ENCODE data around the gene PHACTR3. TPM values are rescaled to one million over a fixed set of nuclear protein-coding genes. Genes with fewer than 3 reads are reported as not detected.
"Not testable (repeated sequence)": the region's sequence is repeated elsewhere in the genome, so short reads cannot be mapped to it uniquely, and the experiment has no call there.

The PHACTR3 gene
- 29.3 and 31.8 TPM in 2 replicates for polyA plus RNA-seq (2014; cell fraction: cytosol; rRNA removed)
- 21.9 and 24.6 TPM in 2 replicates for polyA plus RNA-seq (2014; cell fraction: nucleus; rRNA removed)

DNA sequence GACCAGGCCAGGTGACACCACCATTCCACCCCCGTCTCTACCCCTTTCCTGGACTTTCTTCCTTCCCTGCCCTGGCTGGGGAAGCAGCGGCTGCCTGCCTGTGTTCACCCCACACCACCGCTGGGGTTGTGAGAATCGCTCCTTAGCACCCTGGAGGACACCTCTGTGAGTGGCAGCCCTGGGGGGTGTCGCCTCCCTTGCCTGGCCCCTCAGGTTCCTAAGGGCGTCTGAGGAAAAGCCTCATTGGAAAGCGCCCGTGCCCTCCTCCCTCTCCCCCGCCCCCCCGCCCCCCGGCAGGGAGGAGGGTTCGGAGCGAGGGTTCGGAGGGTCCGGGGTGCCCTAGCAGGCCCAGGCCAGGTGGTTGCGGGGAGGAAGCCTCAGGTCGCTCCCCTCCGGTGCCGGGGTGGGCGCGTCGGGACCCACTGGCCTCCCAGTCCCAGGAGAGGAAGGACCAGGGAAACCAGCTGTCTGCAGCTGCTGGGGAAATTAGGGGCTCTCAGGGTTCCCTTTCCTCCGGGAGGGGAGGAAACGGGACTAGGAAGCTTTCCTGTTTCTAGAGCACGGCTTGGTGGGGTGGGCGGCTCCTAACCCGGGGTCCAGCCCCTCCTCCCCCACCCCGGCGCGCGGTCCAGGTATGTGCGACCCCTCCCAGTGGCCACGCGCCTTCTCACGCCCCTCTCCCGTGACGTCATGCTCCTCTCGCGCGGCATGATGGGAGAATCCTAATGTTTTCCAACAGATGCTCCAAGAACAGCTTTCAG is at the start of gene PHACTR3:
Gene PHACTR3, plus strand, starts transcription at position 760 of the 761 bp plus-strand sequence. CDS start 475 bp downstream, outside the sequence.
- peak; percentile 92 for DNase-seq (ENCODE audit: low spot score)

DNA sequence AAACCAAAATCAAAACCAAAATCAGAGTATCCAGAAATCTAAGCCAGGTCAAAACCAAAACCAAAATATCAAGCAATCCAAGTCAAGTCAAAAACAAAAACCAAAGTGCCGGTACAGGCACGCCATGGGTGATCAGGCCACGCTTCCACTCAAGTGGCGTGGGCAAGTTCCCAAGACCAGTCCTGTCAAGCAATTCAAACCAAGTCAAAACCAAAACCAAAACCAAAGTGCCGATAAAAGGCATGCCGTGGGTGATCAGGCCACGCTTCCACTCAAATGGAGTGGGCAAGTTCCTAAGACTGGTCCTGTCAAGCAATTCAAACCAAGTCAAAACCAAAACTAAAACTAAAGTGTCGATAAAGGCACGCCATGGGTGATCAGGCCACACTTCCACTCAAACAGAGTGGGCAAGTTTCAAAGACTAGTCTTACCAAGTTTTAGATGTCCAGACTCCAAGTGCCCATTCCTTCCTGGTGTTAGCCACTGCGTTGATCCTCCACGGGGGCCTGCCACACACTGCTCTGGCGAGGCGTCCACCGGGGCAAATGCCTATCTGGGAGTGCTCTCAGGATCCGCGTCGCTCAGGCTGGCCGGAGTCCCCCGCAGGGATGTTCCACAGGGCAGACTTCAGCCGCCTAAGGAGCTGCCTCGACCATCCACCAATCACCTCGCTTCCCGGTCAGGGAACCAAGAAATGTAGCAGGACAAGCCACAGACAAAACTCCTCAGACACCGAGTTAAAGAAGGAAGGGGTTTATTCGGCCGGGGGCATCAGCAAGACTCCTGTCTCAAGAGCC is 46.4 kb upstream of the PHACTR3 start:
- not testable (repeated sequence) for DNase-seq (ENCODE audit: low spot score)

DNA sequence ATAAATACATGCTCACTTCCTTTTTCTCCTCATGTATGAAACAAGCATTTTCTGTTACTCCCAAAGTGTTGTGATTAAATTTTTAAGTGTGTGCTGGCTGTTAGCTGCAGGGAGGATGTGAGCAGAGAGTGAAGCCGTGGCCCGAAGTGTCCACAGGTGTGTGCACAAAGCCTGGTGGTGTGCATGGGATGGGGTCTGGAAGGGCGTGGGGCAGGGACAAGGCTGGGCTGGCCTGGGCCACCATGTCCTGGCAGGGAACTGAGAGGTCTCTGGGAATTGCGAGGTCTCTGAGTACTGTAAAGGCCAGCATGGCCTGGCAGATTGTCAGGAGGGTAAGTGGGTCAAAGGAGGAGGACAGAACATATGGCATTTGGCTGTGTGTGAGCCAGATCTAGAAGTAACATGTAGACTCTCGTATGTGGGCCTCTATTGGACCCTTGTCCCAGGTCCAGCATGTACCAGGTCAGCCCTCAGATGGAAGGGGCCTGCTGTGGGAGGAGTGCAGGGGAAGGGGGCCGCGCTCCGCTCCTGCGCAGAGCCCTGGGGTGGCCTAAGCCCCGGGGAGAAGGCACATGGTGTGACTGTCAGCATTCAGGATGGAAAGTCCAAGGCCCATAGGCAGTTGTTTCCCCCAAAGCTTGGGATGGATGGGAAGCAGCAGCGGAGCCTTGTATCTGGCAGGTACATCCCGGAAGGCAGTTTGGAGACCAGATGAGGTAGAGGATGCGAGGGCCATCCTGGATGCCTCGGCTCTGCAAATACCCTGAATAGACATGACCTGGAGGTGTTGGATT is 45.1 kb upstream of the PHACTR3 start:
- DNase-seq (ENCODE audit: low spot score): no peak

DNA sequence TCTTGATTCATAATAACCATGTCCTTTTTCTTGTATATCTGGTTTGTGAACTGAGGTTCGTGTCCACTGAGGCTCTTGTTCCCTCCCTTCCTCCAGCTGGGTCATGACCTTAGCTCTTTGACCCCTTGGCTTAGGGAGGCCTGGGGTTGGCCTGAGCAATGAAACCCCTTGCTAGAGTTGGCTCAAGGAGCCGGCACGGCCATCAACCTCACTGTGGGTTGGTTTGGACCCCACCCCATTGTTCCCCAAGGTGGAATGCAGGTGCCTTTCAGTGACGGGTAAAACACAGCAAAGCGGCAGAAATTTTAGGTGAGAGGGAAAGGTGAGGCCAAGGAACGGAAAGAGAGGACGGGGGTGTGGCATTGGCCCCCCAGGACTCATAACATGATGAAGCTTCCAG is 44.5 kb upstream of the PHACTR3 start:
- no peak for DNase-seq (ENCODE audit: low spot score)

DNA sequence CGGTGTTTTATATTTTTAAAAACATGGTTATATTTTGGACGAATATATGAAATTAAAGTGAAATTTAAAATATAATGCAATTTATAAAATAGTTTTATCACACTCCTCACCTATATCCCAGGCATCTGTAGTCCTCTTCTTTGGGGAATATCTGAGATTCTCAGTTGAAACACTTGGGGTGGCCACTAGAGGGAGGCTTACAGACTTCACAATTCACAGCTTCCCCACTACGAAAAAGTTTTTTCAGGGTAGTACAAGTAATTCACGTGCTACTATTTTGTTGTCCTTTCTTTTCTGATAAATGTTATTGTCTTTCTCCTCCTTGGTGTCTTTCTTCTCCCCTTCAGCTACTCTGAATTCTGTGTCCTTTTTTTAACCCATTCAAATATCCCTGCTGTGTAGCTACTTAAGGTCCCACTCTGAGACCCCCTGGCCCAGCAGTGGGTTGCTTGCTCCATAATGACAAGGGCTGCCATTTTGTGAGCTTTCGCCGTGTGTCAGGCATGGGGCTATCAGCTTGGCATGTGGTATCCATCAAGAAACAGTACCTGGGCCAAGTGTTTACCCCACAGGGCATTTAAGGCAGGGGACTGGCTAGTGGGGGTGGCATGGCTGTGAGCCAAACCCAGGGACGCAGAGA is 43.6 kb upstream of the PHACTR3 start:
- no peak for DNase-seq (ENCODE audit: low spot score)

DNA sequence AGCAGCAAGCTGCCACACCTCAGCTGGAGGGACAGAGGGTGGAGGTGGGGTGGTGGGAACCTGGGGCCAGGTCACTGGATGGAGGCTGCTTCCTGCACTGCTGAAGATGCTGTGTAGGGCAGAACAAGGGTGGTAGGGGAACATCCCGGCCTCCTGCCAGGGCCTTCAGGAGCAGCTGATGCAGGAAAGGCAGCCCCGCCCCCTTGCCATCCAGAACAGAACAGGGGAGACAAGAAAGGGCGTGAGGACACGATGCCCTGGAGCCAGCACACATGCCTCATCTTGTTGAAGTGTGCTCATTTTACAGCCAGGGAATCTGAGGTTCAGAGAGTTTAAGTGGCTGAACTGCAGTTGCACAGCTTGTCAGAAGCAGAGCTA is 43.1 kb upstream of the PHACTR3 start:
- DNase-seq (ENCODE audit: low spot score): no peak

DNA sequence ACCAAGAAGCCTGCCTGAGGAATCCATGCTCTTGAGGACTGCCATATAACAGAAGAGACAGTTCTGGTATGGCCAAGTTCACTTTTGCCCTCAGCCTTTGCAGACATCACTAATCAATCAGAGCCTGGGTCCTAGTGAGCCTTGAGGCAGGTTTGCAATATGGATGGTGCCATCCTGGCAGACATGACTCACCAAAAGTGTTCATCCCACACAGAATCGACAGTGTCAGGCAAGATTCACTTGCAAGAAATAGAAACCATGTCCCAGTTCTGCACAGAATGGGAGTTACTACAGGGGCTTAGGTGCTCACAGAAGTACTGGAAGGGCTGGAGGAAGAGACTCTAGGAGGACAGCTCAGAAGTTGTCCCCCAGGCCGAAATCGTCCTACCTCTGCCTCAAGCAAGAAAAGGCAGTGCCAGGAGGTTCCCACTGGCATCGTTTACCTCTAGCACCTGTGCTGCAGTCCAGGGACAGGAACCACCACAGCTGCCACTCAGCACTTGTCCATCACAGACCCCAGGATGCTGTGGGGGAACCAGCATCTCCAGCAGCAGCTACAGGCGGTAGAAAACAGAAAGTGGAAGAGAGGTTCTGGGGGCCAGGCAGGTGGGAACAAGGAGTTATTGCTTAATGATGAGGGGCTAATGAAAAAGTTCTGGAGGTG is 42.6 kb upstream of the PHACTR3 start:
- DNase-seq (ENCODE audit: low spot score): no peak

DNA sequence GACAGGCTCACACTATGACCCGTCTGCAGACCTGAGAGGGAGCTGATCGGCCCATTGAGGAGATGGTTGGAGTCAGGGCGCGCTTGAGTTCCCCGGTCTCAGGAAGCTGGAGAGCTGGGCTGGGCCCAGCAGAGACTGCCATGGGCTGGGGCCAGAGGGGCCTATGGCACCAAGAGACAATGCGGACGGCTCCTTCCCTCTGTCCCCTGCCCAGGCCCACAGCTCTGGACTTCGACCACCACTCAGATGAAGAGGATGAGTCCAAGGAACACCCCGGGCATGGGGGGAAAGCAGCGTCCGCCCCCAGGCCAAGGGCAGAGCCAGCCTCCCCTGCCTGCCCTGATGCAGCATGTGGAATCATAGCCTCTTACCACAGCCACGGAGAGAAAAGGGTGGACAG is 40.2 kb upstream of the PHACTR3 start:
- DNase-seq (ENCODE audit: low spot score): no peak

DNA sequence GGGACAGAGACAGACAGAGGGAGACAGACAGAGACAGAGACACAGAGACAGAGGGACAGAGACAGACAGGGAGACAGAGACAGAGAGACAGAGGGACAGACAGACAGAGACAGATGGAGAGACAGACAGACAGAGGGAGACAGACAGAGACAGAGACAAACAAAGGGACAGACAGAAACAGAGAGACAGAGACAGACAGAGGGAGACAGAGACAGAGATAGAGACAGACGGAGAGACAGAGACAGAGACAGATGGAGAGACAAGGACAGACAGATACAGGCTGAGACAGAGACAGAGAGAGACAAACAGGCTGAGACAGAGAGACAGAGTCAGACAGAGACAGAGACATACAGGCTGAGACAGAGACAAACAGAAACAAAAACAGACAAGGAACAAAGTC is 39.4 kb upstream of the PHACTR3 start:
- DNase-seq (ENCODE audit: low spot score): no peak

DNA sequence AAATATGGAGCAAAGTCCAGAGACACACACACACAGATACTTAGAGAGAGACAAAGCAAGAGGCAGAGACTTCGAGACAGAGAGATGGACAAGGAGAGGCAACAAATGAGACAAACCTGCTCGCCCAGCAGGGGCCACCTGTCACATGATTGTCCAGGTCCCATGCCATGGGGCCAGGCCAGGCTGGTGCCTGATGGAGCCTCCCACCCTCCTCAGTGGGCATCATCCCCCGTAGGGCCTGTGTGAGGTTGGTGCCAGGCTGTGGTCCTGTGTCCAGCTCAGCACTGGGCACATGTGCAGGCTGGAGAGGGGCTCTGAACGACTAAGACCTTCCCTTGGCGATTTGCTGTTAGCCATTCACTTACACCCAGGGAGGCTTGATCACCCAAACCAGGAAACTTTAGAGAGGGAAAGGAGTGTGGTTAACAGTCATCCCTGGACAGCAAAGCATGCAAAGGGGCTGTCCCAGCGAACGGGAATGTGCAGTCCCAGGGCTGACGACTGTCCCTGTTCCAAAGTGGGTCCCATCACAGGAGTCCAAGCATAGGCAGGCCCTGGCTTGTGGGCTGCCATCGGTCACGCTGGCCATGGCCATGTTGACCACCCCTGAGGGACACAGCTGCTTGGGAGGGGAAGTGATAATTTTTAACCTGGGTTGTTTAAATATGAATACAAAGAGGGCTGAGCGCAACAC is 38.4 kb upstream of the PHACTR3 start:
- DNase-seq (ENCODE audit: low spot score): no peak

DNA sequence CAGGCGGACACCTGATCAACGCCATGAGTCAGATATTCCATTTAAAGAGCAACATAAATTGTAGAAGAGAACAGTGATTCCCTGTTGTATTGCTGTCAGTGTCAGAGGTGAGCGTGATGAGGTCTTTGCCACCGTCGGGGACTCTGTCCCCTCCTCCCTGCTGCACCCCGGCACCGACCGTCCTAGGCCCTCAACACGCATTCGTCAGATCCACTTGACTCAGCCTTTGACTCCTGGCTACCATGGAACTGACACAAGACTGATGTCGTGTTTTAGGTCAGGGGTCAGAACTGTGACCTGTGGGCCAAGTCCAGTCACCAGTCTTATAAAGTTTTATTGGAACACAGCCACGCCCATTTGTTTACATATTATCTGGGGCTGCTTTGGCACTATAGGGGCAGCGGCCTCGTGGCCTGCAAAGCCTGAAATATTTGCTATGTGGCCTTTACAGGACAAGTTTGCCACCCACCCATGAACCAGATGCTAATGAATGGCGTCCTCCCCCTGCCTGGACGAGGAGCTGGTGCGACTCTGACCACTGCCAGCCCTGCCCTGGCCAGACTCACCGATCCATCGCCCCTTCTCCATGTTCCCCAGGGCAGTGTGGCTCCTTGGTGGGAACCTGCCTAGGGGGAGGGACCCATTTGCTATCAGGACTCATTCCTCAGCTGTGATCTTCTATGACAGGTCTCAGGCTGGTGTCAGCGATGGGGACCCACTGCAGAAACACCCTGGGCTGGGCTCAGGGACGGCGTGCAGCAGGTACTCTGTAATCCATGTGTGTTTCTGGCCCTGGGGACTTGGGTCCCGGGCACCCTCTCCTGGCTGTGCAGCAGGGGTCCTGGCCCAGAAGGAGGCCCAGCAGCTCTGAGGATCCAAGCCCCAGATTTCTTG is 37.5 kb upstream of the PHACTR3 start:
- no peak for DNase-seq (ENCODE audit: low spot score)

DNA sequence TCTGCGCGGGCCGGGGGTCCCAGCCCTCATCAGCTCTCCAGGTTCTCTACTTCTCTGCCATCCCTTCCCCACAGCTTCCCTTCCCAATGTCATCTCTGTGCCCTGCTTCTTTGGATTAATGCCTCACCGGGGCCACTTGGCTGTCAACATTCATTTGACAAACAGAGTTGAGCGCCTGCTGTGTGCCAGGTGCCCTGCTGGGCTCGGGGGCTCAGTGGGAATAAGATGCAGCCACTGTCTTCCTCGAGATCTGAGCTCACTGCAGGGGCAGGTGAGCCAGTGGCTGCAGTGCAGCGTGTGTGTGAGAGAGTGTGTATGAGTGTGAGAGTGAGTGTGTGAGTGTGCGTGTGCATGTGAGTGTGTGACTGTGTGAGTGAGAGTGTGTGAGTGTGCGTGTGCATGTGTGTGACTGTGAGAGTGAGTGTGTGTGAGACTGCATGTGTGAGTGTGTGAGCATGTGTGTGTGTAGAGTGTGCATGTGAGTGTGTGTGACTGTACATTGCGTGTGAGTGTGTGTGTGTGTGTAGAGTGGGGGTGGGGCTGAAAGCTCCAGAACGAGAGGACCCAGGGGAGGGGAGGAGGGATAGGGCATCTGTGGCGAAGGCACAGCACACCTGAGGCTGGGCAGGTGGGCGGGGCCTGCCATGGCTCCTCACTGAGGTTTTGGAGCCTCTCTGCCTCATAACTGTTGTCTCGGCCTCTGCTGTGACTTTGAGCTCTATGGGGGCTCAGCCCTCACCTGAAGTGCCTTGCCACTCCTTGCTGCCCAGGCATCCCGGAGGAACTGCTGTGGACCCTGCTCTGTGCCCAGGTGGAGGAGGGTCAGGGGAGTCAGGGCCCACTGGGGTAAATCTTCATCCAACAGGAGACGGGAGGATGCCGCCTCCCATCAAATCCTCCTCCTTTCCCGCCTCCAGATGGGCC is 36.5 kb upstream of the PHACTR3 start:
- DNase-seq (ENCODE audit: low spot score): no peak

DNA sequence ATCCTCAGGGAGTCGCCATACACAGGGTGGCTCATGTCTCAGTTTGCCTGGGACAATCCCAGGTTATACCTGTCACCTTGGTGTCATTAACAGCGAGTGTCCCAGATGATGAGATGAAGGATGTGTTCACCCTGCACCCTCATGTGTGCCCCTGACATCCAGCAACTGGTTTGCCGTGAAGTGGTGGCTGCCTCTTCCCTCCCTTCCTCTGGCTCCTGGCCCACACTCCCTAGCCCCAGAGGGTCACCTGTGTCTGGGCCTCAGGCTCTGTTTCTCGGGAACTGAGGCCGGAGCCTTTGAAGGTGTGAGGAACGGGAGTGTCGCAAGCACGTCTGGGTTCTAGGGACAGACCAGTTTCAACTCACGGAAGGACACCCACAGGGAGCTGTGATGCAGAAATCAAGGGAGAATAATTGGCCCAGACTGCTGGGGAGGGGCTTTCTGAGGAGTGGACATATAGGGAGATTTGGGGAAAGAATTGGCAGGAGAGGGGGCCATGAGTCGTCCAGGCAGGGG is 35.8 kb upstream of the PHACTR3 start:
- no peak for DNase-seq (ENCODE audit: low spot score)

DNA sequence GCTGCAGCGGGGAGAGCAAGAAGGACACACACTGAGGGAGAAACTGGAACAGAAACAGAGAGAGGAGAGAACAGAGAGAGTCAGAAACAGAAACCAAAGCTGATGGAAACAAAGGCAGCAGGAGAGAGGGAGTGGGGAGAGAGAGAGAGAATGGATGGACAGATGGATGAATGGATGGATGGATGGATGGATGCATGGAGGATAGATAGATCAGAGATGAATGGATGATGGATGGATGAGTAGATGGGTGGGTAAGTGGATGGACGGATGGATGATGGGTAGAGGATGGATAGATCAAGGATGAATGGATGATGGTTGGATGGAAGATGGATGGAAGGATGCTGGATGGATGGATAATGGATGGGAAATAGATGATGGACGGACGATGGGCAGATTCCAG is 35.0 kb upstream of the PHACTR3 start:
- no peak for DNase-seq (ENCODE audit: low spot score)

DNA sequence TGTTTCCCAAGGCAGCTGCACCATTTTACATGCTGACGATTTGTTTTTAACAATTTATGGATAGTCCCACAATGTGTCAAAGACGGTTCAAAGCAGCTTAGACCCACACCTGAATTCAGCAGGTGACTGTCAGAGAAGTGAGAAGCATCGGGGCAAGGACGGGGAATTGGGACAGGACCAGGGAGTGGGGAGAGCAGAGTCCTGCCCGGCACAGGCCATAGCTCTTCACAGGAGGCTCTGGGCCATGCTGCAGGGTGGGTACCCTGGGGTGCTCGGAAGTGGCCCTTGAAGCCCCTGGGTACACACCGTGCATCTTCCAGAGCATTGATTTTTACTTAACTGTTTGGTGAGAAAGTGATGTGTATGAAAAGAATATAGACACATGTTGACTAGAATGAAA is 33.2 kb upstream of the PHACTR3 start:
- DNase-seq (ENCODE audit: low spot score): no peak

DNA sequence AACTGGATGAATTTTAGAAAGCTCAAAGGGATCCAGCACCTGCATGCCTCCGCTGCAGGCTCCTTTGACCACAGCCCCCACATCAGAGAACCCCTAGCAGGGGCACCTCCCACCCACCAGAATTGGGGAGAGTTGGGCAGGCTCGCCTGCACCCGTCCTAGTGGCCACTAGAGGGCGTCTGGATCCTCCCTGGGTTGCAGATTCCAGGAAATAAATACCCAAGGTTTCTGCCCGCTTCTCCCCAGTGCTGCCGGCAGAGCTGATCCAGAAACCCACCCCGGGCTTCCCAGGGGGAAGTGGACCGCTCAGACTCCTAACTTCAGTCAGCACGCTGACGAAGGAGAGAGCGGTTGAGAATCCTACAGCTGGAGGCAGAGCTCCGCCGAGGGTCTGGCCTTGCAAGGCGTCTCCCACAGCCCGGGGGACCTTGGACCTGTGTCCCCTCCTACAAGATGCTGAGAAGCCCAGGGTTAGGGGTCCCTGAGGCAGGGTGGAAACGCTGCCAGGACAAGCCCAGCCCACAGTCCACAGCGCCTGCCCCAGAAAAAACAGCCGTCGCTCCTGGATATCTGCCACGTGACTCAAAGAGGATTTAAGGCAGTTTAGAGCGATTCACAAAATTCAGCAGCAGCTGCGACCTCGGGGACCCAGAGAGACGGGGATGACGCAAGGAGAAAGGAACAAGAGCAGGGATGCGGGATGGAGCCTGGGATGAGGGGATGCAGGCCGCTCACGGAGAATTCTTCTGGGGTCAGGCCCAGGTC is 32.6 kb upstream of the PHACTR3 start:
- peak; percentile 86 for DNase-seq (ENCODE audit: low spot score)

DNA sequence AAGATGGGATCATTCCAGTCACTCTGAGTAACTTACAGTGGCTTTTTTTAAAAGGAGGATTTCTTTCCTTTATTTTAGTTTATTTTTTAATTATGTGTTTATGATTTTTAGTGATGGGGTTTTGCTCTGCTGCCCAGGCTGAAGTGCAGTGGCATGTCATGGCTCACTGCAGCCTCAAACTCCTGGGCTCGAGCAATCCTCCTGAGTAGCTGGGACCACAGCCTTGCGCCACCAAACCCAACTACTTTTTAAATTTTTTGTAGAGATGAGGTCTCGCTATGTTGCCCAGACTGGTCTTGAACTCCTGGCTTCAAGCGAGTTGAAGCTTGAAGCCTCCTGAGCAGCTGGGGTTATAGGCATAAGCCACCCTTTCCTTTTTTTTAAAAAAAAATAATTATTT is 31.8 kb upstream of the PHACTR3 start:
- DNase-seq (ENCODE audit: low spot score): no peak
